GM21619 (cell line): ENCODE results near the gene PTK6.

Source experiments
- ATAC-seq: cut with Tn5 transposase; IDR thresholded peaks from one replicate; pipeline ENCODE4 v1.9.1; 2021; ENCODE audit not compliant: unreplicated experiment

Gene PTK6

GRCh38 chr20:63497138-63497945 lies 39.8 kb downstream of the PTK6 start:
- no peak for ATAC-seq

DNA sequence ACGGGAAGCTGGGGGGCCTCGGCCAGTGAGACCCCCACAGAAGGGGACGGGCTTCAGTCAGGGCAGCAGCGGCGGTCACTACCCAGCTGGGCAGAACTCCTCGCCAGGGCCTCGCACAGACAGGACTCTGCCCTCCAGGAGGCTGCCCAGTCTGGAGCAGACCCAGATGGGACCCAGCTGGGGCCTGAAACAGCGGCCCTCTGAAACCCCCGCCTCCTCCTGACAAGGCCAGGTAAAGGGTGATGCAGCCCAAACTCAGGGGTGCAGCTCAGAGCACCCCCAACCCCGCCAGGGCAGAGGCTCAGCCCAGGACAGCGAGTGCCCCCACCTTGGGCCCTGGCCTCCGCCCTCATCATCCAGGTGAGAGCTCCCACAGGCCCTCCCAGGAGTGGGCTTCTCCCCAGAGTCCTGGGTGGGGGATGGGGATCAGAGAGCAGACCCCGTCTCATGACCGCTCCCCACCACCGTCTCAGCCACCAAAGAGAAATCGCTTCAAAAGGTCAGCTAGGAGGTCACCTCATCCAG lies 40.5 kb downstream of the PTK6 start:
- no peak for ATAC-seq

DNA sequence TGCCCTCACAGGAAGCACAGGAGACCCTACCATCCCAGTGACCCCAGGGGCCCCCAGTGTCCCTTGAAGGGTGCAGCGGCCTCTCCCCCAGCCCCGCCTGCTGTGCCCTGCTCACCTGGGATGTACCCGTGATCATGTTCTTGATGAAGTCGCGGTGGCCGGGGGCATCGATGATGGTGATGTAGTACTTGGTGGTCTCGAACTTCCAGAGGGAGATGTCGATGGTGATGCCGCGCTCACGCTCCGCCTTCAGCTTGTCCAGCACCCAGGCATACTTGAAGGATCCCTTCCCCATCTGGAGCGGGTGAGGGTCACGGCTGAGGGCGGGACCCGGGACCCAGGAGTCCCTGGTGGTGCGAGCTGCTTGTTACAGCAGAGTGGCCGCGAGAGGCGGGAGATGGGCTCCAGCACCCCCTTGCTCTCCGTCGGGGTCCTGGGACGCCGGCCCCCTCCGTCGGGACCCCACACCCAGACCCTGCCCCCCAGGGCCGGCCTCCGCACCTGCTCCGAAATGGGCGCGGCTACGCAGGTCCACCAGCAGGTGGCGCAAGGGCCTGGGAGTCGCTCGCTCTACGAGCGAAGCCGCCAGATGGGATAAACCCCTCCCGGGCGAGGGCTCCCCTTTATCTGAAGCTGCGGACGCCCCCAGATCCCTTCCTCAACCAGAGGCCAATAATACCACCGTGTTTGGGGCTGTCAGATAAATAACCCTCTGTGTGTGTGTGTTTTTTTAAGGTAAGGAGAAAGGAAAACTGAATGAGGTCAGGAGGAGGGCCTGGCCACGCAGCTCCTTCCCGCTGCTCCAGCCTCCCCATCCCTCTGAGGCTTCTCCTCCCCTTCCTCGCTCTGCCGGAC lies 41.2 kb downstream of the PTK6 start:
- ATAC-seq = no peak

- ATAC-seq = no peak
Observed at GRCh38 chr20:63495167-63495720, 41.9 kb downstream of the PTK6 start.

- no peak for ATAC-seq
Observed at GRCh38 chr20:63494420-63495166, 42.6 kb downstream of the PTK6 start.

- no peak for ATAC-seq
Observed at GRCh38 chr20:63494084-63494419, 43.1 kb downstream of the PTK6 start.

- no peak for ATAC-seq
Observed at GRCh38 chr20:63493563-63494020, 43.6 kb downstream of the PTK6 start.

DNA sequence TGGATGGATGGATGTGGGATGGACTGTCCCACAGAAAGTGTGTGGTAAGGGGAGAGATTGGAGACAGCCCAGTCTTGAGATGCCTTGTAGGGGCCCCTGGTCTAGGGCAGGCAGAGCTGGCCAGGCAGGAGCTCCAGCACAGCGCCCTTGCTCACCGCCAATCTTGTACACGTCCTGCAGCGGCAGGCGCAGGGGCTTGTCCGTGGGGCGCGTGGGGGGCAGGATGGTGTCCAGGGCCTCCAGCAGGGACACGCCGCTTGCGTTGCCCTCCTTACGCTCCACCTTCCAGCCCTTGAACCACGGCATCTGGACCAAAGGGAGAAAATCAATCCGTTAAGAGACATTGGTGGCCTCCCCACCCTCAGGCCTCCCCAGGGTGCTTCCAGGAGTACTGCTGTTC lies 44.2 kb downstream of the PTK6 start:
- no peak for ATAC-seq

DNA sequence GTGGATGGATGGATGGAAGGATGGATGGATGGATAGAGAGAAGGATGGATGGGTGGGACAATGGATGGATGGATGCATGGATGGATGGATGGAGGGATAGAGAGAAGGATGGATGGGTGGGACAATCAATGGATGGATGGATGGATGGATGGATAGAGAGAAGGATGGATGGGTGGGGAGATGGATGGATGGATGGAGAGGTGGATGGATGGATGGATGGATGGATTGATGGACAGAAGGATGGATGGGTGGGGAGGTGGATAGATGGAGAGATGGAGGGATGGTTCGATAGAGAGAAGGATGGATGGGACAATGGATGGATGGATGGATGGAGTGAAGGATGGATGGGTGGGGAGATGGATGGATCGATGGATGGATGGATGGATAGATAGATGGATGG lies 44.7 kb downstream of the PTK6 start:
- ATAC-seq = no peak

DNA sequence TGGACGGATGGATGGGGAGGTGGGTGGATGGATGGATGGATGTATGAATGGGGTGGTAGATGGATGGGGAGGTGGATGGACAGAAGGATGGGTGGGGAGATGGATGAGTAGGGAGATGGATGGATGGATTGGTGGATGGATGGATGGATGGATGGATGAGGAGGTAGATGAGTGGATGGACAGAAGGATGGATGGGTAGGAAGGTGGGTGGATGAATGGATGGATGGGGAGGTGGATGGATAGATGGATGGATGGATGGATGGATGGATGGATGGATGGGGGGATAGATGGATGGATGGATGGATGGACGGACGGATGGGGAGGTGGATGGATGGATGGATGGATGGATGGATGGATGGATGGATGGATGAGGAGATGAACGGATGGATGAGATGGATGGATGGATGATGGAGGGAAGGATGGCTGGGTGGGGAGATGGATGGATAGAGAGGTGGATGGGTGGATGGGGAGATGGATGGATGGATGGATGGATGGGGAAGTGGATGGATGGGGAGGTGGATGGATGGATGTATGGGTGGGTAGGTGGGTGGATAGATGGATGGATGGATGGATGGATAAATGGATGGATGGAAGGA lies 45.4 kb downstream of the PTK6 start:
- no peak for ATAC-seq

- ATAC-seq = no peak
Observed at GRCh38 chr20:63491078-63491477, 46.1 kb downstream of the PTK6 start.

DNA sequence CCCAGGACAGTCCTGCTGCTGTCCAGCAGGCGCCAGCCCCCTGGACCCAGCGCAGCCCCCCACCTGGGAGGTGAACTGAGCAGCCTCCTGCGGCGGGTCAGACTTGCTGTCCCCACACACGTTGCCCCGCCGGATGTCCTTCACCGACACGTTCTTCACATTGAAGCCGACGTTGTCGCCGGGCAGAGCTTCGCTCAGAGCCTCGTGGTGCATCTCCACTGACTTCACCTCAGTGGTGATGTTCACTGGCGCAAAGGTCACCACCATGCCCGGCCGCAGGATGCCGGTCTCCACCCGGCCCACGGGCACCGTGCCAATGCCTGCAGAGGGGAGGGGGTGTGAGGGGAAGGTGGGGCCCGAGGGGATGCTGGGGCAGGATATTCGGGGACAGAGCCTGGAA lies 46.8 kb downstream of the PTK6 start:
- no peak for ATAC-seq

DNA sequence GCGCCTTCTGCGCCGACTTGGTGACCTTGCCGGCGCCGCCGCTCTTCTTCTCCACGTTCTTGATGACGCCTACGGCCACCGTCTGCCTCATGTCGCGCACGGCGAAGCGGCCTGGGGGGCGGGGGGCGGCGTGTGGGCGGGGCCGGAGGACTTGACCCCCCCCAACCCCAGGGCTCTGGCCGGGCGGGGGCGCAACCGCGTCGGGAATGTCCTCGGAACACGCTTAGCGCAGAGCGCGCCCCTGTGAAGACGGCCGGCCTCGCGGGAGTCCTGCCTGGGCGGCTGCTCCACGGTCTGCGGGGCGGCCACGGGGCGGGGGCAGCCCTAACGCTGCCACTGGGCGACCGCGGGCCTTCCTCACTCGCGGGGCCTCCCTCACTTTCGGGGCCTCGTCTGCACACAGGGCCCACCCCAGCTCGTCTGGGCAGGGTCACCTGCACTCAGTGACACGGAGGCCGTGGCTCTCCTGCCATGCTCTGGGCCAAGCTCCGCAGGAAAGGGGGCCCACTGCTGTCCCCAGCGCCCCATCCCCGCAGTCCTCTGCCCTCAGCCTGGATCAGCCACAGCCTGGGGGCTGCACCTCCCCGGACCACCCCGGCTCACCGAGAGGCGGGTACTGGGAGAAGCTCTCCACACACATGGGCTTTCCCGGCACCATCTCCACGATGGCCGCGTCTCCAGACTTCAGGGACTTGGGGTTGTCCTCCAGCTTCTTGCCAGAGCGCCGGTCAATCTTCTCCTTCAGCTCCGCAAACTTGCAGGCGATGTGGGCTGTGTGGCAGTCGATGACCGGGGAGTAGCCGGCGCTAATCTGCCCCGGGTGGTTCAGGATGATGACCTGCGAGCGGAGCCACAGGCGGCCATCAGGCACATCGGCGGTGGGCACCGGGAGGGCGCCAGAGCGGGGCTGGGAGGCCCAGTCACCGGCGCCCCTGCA lies 48.6 kb downstream of the PTK6 start:
- ATAC-seq = no peak

- ATAC-seq = no peak
Observed at GRCh38 chr20:63487781-63488241, 49.4 kb downstream of the PTK6 start.

DNA sequence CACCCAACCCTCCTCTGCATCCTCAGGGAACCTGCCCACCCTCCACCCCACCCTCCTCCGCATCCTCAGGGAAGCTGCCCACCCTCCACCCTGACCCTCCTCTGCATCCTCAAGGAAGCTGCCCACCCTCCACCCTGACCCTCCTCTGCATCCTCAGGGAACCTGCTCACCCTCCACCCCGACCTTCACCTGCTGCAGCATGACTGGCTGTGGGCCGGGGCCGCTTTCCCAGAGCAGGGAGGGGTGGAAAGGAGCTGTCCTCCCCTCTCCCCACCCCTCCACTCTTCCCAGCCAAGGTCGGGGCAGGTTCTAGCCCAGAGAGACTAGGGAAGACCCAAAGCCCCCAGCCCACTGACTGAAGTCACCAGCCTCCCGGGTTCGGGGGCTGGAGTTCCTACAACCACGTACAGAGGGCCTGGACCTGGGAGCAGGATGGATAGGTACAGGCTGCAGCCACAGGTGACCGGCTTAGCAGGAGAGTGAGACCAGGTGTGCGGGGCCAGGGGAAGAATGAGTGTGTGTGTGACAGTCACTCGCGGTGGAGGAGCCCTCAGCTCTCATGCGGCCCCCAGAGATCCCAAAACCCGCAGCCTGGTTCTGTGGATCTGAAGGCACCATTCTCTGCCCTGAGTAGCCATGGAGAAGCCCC lies 49.9 kb downstream of the PTK6 start:
- ATAC-seq = no peak

GRCh38 chr20:63486300-63486855 lies 50.8 kb downstream of the PTK6 start:
- ATAC-seq = no peak

DNA sequence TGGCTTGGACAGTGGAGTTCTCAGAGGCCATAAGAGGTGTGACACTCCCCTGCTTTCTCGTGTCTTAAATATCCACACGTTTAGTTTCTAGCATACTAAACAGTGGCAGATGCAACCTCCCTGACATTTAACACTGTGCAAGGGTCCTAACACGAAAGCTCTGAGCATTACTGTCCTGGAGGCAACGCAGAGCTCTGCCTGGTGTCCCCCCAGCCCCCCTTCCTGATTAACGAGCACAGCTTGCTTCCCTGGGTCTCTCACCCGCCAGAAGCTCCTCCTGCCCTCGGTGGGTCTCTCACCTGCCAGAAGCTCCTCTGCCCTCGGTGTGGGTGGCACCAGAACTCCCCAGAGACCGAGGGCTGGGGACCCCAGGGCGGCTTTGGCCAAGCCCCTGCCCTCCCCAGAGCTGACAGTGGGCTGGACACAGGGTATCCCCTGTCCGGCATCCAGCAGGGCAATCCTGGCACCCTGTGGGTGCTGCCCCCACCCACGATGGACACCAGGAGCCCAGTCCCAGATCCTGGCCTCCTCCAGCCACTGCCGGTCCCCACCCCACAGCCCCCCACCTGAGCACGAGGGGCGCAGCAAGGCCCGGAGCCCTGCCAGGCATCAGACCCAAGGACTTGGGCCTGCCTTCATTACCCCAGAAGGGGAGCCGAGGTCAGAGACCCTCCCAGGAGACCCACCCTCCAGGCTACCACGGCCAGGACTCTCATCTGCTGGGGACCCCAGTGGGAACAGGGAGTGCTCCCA lies 52.3 kb downstream of the PTK6 start:
- ATAC-seq = no peak

- ATAC-seq = no peak
Observed at GRCh38 chr20:63484236-63484635, 52.9 kb downstream of the PTK6 start.
